Right renal pelvis (tissue), 4 donors: ENCODE results near the gene IQSEC3. TPM values are rescaled to one million over a fixed set of nuclear protein-coding genes. Genes with fewer than 3 reads are reported as not detected.

ENCODE experiments used
- DNase-seq, 4 donors: peaks; one replicate each; pipeline ENCODE4 v3.0.0-alpha.2; 2013; ENCODE audit warnings: low read depth in 4 of 4, low spot score in 3 of 4, missing footprints in 1 of 4
- polyA plus RNA-seq, 4 donors: library from polyadenylated mRNA; unstranded; fragments of 120-200 nt; gene quantifications; one replicate each; pipeline ENCODE4 v1.2.1, GENCODE V29; 2013; ENCODE audit not compliant: insufficient read length in 4 of 4

The IQSEC3 gene
- polyA plus RNA-seq, 4 donors, result 5.8 to 11.6 (median 7.8) TPM

- no peak for DNase-seq
These were observed 160.8 kb downstream of the IQSEC3 start for GRCh38 chr12:227286-227915.

Other genes starting within 250 kb of the IQSEC3 start
- gene SLC6A12, start 147.4 kb downstream of the IQSEC3 start, polyA plus RNA-seq, result 10 to 100 TPM; 14.0 to 18.5 (median 15.3) TPM
- gene SLC6A13, start 196.1 kb downstream of the IQSEC3 start, polyA plus RNA-seq, result 10 to 100 TPM; 46.3 to 58.2 (median 48.7) TPM